Astrocyte (in vitro differentiated cells and primary cell): ENCODE measurements around the gene PEX10.

Source experiments
- EZH2 ChIP-seq: IDR thresholded peaks from 2 replicates; pipeline ENCODE4 v1.6.1; 2012; ENCODE audit warnings: mild to moderate bottlenecking, low read length, inconsistent platforms; ENCODE audit not compliant: insufficient read depth
- TF ChIP-seq, protein P1 (sequence below): IDR thresholded peaks from 2 replicates; pipeline ENCODE4 v1.5.1; 2011; ENCODE audit warnings: low read depth, mild to moderate bottlenecking, inconsistent platforms, low read length, moderate library complexity; ENCODE audit not compliant: insufficient read depth

DNA sequence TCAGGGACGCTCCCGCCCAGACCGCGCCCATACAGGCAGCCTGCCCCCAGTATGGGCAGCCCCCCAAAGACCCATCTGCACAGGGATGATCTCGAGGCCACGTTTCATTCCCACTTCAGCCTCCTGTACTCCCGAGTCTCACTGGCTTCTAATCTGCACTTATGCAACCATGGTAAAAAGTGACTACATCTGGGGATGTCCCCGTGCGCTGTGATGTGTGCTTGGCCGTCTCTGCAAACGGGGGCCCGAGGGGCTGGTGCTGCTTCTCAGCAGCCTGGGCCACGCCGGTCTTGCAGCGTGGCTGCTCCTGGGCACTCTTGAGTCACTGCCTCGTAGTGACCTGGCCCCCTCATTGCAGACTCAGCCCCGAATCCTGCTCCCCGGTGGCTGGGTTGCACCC lies 46.3 kb upstream of the PEX10 start:
- TF ChIP-seq, protein P1, sequence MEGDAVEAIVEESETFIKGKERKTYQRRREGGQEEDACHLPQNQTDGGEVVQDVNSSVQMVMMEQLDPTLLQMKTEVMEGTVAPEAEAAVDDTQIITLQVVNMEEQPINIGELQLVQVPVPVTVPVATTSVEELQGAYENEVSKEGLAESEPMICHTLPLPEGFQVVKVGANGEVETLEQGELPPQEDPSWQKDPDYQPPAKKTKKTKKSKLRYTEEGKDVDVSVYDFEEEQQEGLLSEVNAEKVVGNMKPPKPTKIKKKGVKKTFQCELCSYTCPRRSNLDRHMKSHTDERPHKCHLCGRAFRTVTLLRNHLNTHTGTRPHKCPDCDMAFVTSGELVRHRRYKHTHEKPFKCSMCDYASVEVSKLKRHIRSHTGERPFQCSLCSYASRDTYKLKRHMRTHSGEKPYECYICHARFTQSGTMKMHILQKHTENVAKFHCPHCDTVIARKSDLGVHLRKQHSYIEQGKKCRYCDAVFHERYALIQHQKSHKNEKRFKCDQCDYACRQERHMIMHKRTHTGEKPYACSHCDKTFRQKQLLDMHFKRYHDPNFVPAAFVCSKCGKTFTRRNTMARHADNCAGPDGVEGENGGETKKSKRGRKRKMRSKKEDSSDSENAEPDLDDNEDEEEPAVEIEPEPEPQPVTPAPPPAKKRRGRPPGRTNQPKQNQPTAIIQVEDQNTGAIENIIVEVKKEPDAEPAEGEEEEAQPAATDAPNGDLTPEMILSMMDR: no peak
- no peak for TF ChIP-seq EZH2
